Activated CD4-positive, alpha-beta T cell treated with anti-CD3 and anti-CD28 coated beads for 48 hours (primary cell): Measurements from ENCODE around the gene PACSIN1.

Source experiments
- DNase-seq: peaks from one replicate; pipeline ENCODE4 v3.0.0-alpha.2; 2020

Gene PACSIN1

GRCh38 chr6:34516391-34517324, 50.8 kb downstream of the PACSIN1 start:
- no peak for DNase-seq

GRCh38 chr6:34517461-34517881, 51.6 kb downstream of the PACSIN1 start:
- DNase-seq, result no peak

GRCh38 chr6:34517966-34518365, 52.1 kb downstream of the PACSIN1 start:
- no peak for DNase-seq

- DNase-seq, result no peak
Observed at GRCh38 chr6:34518669-34519365, 52.9 kb downstream of the PACSIN1 start.

- no peak for DNase-seq
Observed at GRCh38 chr6:34519971-34520644, 54.2 kb downstream of the PACSIN1 start.

GRCh38 chr6:34520645-34521462, 55.0 kb downstream of the PACSIN1 start:
- no peak for DNase-seq

GRCh38 chr6:34521463-34522285, 55.8 kb downstream of the PACSIN1 start:
- DNase-seq, result no peak

- DNase-seq, result no peak
Observed at GRCh38 chr6:34522761-34523160, 56.9 kb downstream of the PACSIN1 start.

- no peak for DNase-seq
Observed at GRCh38 chr6:34523441-34524206, 57.7 kb downstream of the PACSIN1 start.

GRCh38 chr6:34524499-34524898, 58.6 kb downstream of the PACSIN1 start:
- DNase-seq, result no peak

- no peak for DNase-seq
Observed at GRCh38 chr6:34524971-34525370, 59.1 kb downstream of the PACSIN1 start.

- no peak for DNase-seq
Observed at GRCh38 chr6:34525431-34526175, 59.7 kb downstream of the PACSIN1 start.

GRCh38 chr6:34526241-34526972, 60.5 kb downstream of the PACSIN1 start:
- no peak for DNase-seq

- DNase-seq, result peak; percentile 98
Observed at GRCh38 chr6:34526992-34527728, 61.3 kb downstream of the PACSIN1 start.

- no peak for DNase-seq
Observed at GRCh38 chr6:34527751-34528670, 62.1 kb downstream of the PACSIN1 start.

GRCh38 chr6:34528996-34529664, 63.3 kb downstream of the PACSIN1 start:
- no peak for DNase-seq
